Astrocyte (in vitro differentiated cells and primary cell): ENCODE data around the gene SGCD. TPM values are rescaled to one million over a fixed set of nuclear protein-coding genes. Genes with fewer than 3 reads are reported as not detected.
A peak's percentile ranks its signal among the peaks of the same experiment; 100 is the strongest.

Experiments
- DNase-seq: peaks from one replicate; pipeline ENCODE4 v3.0.0-alpha.2; 2010; ENCODE audit warnings: low read depth
- FAIRE-seq: peaks from 2 replicates; lab custom pipeline; 2011; peaks lifted over from hg19 to GRCh38; lab: Jason Lieb, UNC
- H2AFZ ChIP-seq: 2 replicates; pipeline ENCODE4 v1.6.0; 2012; ENCODE audit warnings: low read depth, low read length, inconsistent platforms
- H3K27ac ChIP-seq: 2 replicates; pipeline ENCODE4 v1.5.1; 2011; ENCODE audit warnings: low read depth, low read length, inconsistent platforms
- H3K27me3 ChIP-seq: 2 replicates; pipeline ENCODE4 v1.6.0; 2011; ENCODE audit warnings: low read length, inconsistent platforms; ENCODE audit not compliant: insufficient read depth
- H3K36me3 ChIP-seq: 2 replicates; pipeline ENCODE4 v1.5.1; 2011; ENCODE audit warnings: low read length, inconsistent platforms; ENCODE audit not compliant: insufficient read depth
- H3K4me1 ChIP-seq: 2 replicates; pipeline ENCODE4 v1.5.1; 2011; ENCODE audit warnings: low read length, inconsistent platforms; ENCODE audit not compliant: insufficient read depth
- H3K4me2 ChIP-seq: 2 replicates; pipeline ENCODE4 v1.6.0; 2012; ENCODE audit warnings: low read length, inconsistent platforms
- H3K4me3 ChIP-seq: 2 replicates; pipeline ENCODE4 v1.5.1; 2011; ENCODE audit warnings: low read depth, mild to moderate bottlenecking, low read length, inconsistent platforms; ENCODE audit not compliant: insufficient read depth
- H3K79me2 ChIP-seq: 2 replicates; pipeline ENCODE4 v1.6.0; 2012; ENCODE audit warnings: mild to moderate bottlenecking, low read length, inconsistent platforms; ENCODE audit not compliant: insufficient read depth
- H3K9ac ChIP-seq: 2 replicates; pipeline ENCODE4 v1.6.0; 2012; ENCODE audit warnings: mild to moderate bottlenecking, low read length, inconsistent platforms
- H3K9me3 ChIP-seq: 2 replicates; pipeline ENCODE4 v1.5.1; 2012; ENCODE audit warnings: low read depth, mild to moderate bottlenecking, low read length, inconsistent platforms; ENCODE audit not compliant: insufficient read depth
- H4K20me1 ChIP-seq: 2 replicates; pipeline ENCODE4 v1.6.0; 2012; ENCODE audit warnings: low read length, inconsistent platforms; ENCODE audit not compliant: insufficient read depth
- H3K27ac Mint-ChIP-seq: one replicate; pipeline ENCODE4 v1.8.0; 2021; ENCODE audit warnings: mild to moderate bottlenecking, mixed read lengths; ENCODE audit not compliant: unreplicated experiment
- H3K27me3 Mint-ChIP-seq: one replicate; pipeline ENCODE4 v1.8.0; 2021; ENCODE audit warnings: low read depth, mixed read lengths; ENCODE audit not compliant: unreplicated experiment
- H3K36me3 Mint-ChIP-seq: one replicate; pipeline ENCODE4 v1.8.0; 2021; ENCODE audit warnings: low read depth, mixed read lengths; ENCODE audit not compliant: unreplicated experiment
- H3K4me1 Mint-ChIP-seq: one replicate; pipeline ENCODE4 v1.8.0; 2021; ENCODE audit warnings: low read depth, mixed read lengths; ENCODE audit not compliant: unreplicated experiment
- H3K4me3 Mint-ChIP-seq: one replicate; pipeline ENCODE4 v1.8.0; 2021; ENCODE audit warnings: mild to moderate bottlenecking, moderate library complexity, mixed read lengths; ENCODE audit not compliant: unreplicated experiment
- H3K9me3 Mint-ChIP-seq: one replicate; pipeline ENCODE4 v1.8.0; 2021; ENCODE audit warnings: mild to moderate bottlenecking, mixed read lengths; ENCODE audit not compliant: unreplicated experiment
- CTCF ChIP-seq: IDR thresholded peaks from 2 replicates; pipeline ENCODE4 v1.5.1; 2011; ENCODE audit warnings: low read depth, mild to moderate bottlenecking, inconsistent platforms, low read length, moderate library complexity; ENCODE audit not compliant: insufficient read depth
- EZH2 ChIP-seq: IDR thresholded peaks from 2 replicates; pipeline ENCODE4 v1.6.1; 2012; ENCODE audit warnings: mild to moderate bottlenecking, low read length, inconsistent platforms; ENCODE audit not compliant: insufficient read depth
- total RNA-seq: library from RNA; stranded (reverse); gene quantifications from 2 replicates; pipeline ENCODE4 v1.2.1, GENCODE V29; 2021

The SGCD gene
- total RNA-seq, 1 donor from 2014 or later, result 2.9 TPM

GRCh38 chr5:156762771-156763170 is 435.8 kb downstream of the SGCD start:
- no peak for TF ChIP-seq CTCF
- TF ChIP-seq EZH2, result no peak
- Histone ChIP-seq H3K36me3 (no peaks in the 10 kb centered on the region), H3K27ac (no peak overlapping the region), H3K4me3 (no peak overlapping the region), H3K9me3 (peaks cover 5% of the 10 kb centered on the region), H3K4me2 (no peak overlapping the region), H3K9ac (no peak overlapping the region), H3K4me1 (no peaks in the 10 kb centered on the region), H3K27me3 (no peaks in the 10 kb centered on the region), H4K20me1 (no peaks in the 10 kb centered on the region), H2AFZ (no peak overlapping the region), H3K79me2 (no peaks in the 10 kb centered on the region)
- Mint-ChIP-seq H3K27me3 (no peaks in the 10 kb centered on the region), H3K36me3 (no peaks in the 10 kb centered on the region), H3K27ac (no peak overlapping the region), H3K9me3 (no peaks in the 10 kb centered on the region), H3K4me3 (no peak overlapping the region), H3K4me1 (peaks cover 16% of the 10 kb centered on the region)
- no peak for FAIRE-seq
- DNase-seq, result no peak

- FAIRE-seq, result no peak
- H3K4me3 ChIP-seq, result no peak overlapping the region
- peaks cover 3% of the 10 kb centered on the region for H3K9me3 ChIP-seq
- H3K27me3 ChIP-seq, result no peaks in the 10 kb centered on the region
- Mint-ChIP-seq H3K4me1 (peaks cover 16% of the 10 kb centered on the region), H3K9me3 (no peaks in the 10 kb centered on the region), H3K4me3 (no peak overlapping the region), H3K27ac (no peak overlapping the region), H3K36me3 (no peaks in the 10 kb centered on the region), H3K27me3 (no peaks in the 10 kb centered on the region)
- H3K9ac ChIP-seq, result no peak overlapping the region
- H3K4me2 ChIP-seq, result no peak overlapping the region
- no peaks in the 10 kb centered on the region for H3K4me1 ChIP-seq
- H2AFZ ChIP-seq, result no peak overlapping the region
- no peaks in the 10 kb centered on the region for H4K20me1 ChIP-seq
- H3K79me2 ChIP-seq, result no peaks in the 10 kb centered on the region
- H3K27ac ChIP-seq, result no peak overlapping the region
- H3K36me3 ChIP-seq, result no peaks in the 10 kb centered on the region
- TF ChIP-seq CTCF, result no peak
- no peak for TF ChIP-seq EZH2
- peak; percentile 63 for DNase-seq
These were observed 437.4 kb downstream of the SGCD start for GRCh38 chr5:156764176-156764971.

GRCh38 chr5:156774273-156774672 is 447.3 kb downstream of the SGCD start:
- FAIRE-seq (no peak), DNase-seq (no peak)
- TF ChIP-seq EZH2, result no peak
- no peak for TF ChIP-seq CTCF
- Histone ChIP-seq H3K4me2 (no peak overlapping the region), H2AFZ (no peak overlapping the region), H3K4me1 (no peaks in the 10 kb centered on the region), H3K79me2 (no peaks in the 10 kb centered on the region), H3K27me3 (no peaks in the 10 kb centered on the region), H3K27ac (no peak overlapping the region), H4K20me1 (no peaks in the 10 kb centered on the region), H3K4me3 (no peak overlapping the region), H3K9ac (no peak overlapping the region), H3K36me3 (no peaks in the 10 kb centered on the region), H3K9me3 (peaks cover 3% of the 10 kb centered on the region)
- H3K27ac Mint-ChIP-seq, result no peak overlapping the region
- H3K36me3 Mint-ChIP-seq, result no peaks in the 10 kb centered on the region
- H3K27me3 Mint-ChIP-seq, result no peaks in the 10 kb centered on the region
- peaks cover 2% of the 10 kb centered on the region for H3K9me3 Mint-ChIP-seq
- H3K4me1 Mint-ChIP-seq, result no peaks in the 10 kb centered on the region
- no peak overlapping the region for H3K4me3 Mint-ChIP-seq
